Measurements from ENCODE around the gene INPP5A. TPM values are rescaled to one million over a fixed set of nuclear protein-coding genes. Genes with fewer than 3 reads are reported as not detected.

Gene INPP5A
- total RNA-seq, 2 donors from 2014 or later, result 20.7 to 26.7 TPM

GRCh38 chr10:132764108-132764507 is 226.5 kb downstream of the INPP5A start:
- Histone ChIP-seq H3K27ac (ENCODE audit: low read depth, low read length) (no peak overlapping the region), H3K9me3 (ENCODE audit: control insufficient read depth, low read length) (peaks cover 13% of the 10 kb centered on the region), H3K36me3 (ENCODE audit: control insufficient read depth, insufficient read depth, low read length) (no peaks in the 10 kb centered on the region), H3K4me3 (ENCODE audit: low read length) (no peak overlapping the region), H3K27me3 (ENCODE audit: control insufficient read depth, insufficient read depth, low read length, poor library complexity, severe bottlenecking) (no peaks in the 10 kb centered on the region), H3K9ac (ENCODE audit: extremely low read depth, low read length, poor library complexity, severe bottlenecking) (no peak overlapping the region), H3K4me1 (ENCODE audit: control insufficient read depth, insufficient read depth, low read length) (no peaks in the 10 kb centered on the region)
- Mint-ChIP-seq H3K4me3 (no peak overlapping the region), H3K4me1 (no peaks in the 10 kb centered on the region), H3K9me3 (peaks cover 22% of the 10 kb centered on the region), H3K27me3 (ENCODE audit: insufficient read depth) (no peaks in the 10 kb centered on the region), H3K36me3 (ENCODE audit: low read depth) (peaks cover 40% of the 10 kb centered on the region), H3K27ac (no peak overlapping the region)
- no peak for TF ChIP-seq CTCF (conservative IDR thresholded peaks at IDR 0.05)
- 88 to 94% methylated on average over 8 to 11 of the region's 11 CpGs for WGBS, 2 experiments (ENCODE audit: insufficient coverage in 1 of 2, insufficient read length in 1 of 2)
- no peak for DNase-seq

GRCh38 chr10:132765435-132765834 is 227.8 kb downstream of the INPP5A start:
- TF ChIP-seq CTCF (conservative IDR thresholded peaks at IDR 0.05), result no peak
- H3K27ac Mint-ChIP-seq, result no peak overlapping the region

GRCh38 chr10:132766291-132766690 is 228.7 kb downstream of the INPP5A start:
- Histone ChIP-seq H3K4me1 (ENCODE audit: control insufficient read depth, insufficient read depth, low read length) (no peaks in the 10 kb centered on the region), H3K4me3 (ENCODE audit: low read length) (no peak overlapping the region), H3K9ac (ENCODE audit: extremely low read depth, low read length, poor library complexity, severe bottlenecking) (no peak overlapping the region), H3K9me3 (ENCODE audit: control insufficient read depth, low read length) (peaks cover 10% of the 10 kb centered on the region), H3K36me3 (ENCODE audit: control insufficient read depth, insufficient read depth, low read length) (no peaks in the 10 kb centered on the region), H3K27ac (ENCODE audit: low read depth, low read length) (no peak overlapping the region), H3K27me3 (ENCODE audit: control insufficient read depth, insufficient read depth, low read length, poor library complexity, severe bottlenecking) (no peaks in the 10 kb centered on the region)
- H3K4me1 Mint-ChIP-seq, result no peaks in the 10 kb centered on the region
- DNase-seq, result no peak
- H3K4me3 Mint-ChIP-seq, result no peak overlapping the region
- no peak overlapping the region for H3K27ac Mint-ChIP-seq
- H3K27me3 Mint-ChIP-seq (ENCODE audit: insufficient read depth), result no peaks in the 10 kb centered on the region
- WGBS, 2 experiments (ENCODE audit: insufficient coverage in 1 of 2, insufficient read length in 1 of 2), result 97% methylated on average over 11 to 13 of the region's 13 CpGs
- peaks cover 33% of the 10 kb centered on the region for H3K36me3 Mint-ChIP-seq (ENCODE audit: low read depth)
- no peak for TF ChIP-seq CTCF (conservative IDR thresholded peaks at IDR 0.05)
- peaks cover 19% of the 10 kb centered on the region for H3K9me3 Mint-ChIP-seq

More at GRCh38 chr10:132765435-132765834, 227.8 kb downstream of the INPP5A start:
- Histone ChIP-seq H3K9me3 (ENCODE audit: control insufficient read depth, low read length) (peaks cover 13% of the 10 kb centered on the region), H3K4me1 (ENCODE audit: control insufficient read depth, insufficient read depth, low read length) (no peaks in the 10 kb centered on the region), H3K27ac (ENCODE audit: low read depth, low read length) (no peak overlapping the region), H3K36me3 (ENCODE audit: control insufficient read depth, insufficient read depth, low read length) (no peaks in the 10 kb centered on the region), H3K9ac (ENCODE audit: extremely low read depth, low read length, poor library complexity, severe bottlenecking) (no peak overlapping the region), H3K4me3 (ENCODE audit: low read length) (no peak overlapping the region), H3K27me3 (ENCODE audit: control insufficient read depth, insufficient read depth, low read length, poor library complexity, severe bottlenecking) (no peaks in the 10 kb centered on the region)
- Mint-ChIP-seq H3K27me3 (ENCODE audit: insufficient read depth) (no peaks in the 10 kb centered on the region), H3K9me3 (peaks cover 22% of the 10 kb centered on the region), H3K4me3 (no peak overlapping the region), H3K36me3 (ENCODE audit: low read depth) (peaks cover 37% of the 10 kb centered on the region), H3K4me1 (no peaks in the 10 kb centered on the region)
- DNase-seq, result no peak
- WGBS, 2 experiments (ENCODE audit: insufficient coverage in 1 of 2, insufficient read length in 1 of 2), result 91 to 96% methylated on average over 8 to 11 of the region's 11 CpGs
